Activated effector memory CD4-positive, alpha-beta T cell treated with Interleukin-2 at 50 U/mL for 16 hours (primary cell): ENCODE results near the gene MGAT5B.

Source experiments
- DNase-seq: peaks from one replicate; pipeline ENCODE4 v3.0.0-alpha.2; 2020

The MGAT5B gene

DNA sequence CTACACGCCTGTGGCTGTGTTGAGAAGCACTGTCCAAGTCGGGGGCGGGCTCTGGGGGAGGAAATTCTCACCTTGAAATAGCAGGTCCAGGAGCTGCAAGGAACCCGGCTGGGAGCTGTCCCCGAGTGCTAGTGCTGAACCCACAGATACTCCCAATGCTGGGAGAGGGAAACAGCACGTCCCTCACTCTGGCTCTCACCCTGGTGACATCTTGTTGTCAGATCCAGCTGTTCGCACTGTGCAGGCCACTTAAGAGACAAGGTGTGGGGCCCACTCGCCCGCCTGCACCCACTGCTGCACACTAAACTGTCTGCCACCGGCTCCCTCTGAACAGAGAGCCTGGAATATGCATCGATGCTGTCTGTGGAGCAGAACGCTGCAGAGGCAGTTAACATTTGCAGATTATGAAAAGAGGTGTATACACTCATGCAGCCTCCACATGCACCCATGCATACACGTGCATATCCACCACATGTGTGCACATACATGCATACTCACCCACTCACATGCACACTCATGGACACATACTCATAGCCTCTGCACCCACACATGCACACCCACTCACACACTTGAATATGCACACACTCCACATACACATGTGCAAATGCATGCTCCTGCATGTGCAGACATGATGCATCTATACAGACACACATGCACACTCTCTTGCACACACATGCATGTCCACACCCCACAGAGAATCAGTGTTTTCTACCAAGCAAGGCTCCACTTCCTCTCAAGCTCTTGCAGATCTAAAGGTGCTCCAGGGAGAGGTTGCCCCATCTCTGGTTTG lies 42.0 kb downstream of the MGAT5B start:
- peak; percentile 5 for DNase-seq

DNA sequence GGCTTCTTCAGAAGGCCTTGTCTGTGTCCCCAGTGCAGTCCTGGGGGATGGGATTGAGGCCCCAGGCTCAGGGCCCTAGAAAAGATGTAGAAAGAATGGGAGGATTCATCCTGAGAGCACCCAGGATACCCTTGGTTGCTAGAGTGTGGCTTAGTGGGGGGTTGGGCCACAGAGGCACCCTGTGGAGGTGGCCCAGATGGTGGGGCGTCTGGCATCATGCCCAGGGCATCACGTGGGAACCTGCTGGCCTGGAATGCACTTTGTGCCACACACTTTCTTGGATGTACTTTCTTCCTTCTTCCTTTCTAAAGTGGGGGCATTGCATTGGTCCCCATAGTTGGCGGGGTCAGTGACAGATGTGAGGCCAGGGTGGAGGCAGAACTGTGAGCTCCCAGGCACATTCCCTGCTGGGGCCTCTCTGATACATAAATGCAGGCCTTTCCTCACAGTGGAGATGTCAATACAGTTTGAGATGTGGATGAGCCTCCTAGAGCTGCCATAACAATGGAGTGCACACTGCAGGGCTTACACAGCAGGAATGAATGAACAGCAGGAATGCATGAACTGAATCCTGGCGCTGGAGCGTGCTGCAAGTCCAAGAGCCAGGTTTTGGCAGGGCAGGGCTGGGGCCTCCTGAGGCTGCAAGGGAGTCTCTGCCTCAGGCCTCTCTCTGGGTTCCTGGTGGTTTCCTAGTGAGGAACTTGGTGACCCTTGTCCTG lies 43.3 kb downstream of the MGAT5B start:
- DNase-seq = no peak

DNA sequence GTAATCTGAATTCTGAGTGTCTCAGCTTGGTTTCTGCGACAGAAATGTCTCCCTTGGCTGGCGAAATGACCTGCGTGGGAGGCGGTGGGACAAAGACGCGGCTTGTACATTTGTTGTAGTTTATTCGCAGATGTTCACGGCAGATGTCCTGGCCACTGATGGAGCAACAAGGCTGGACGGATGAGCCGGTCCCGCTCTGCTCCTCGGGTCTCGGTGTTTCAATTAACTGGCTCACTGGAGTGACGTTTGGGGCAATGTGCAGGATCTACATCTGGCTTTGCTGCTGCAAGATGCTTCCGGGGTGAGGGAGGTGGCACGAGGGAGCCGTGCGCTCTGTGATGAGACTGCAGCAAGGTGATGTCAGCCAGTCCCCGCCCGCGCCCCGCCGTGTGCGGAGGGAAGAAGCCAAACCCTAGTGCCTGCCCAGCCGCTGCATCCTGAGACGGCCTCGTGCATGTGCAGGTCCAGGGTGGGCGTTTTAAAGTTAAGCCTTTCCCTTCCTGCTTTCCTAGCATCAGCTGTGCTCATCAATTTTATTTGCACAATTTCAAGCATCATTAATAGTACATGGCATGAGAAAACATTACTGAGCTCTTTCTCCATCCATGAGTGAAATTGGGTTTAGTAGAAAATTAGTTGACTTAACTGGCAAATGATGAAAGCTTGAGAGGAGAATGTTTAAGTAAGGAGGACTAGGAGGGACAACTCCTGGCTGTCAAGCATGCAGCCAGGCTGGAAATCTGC lies 44.4 kb downstream of the MGAT5B start:
- DNase-seq = no peak

DNA sequence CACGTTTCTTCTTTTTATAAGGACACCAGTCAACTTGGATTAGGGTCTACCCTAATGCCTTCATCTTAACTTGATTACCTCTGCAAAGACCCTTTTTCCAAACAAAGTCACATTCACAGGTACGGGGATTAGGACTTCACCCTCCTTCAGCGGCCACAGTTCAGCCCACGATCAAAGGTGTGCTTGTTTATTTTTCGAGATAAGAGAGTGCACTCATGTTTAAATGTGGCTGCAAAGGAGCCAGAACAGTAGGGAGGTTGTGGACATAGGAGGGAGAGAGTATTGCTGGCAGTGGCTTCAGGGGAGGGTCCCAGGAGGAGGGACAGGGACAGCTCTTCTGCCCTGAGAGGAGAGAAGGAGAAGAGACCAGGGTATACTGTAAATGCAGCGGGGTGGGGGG lies 46.7 kb downstream of the MGAT5B start:
- DNase-seq = no peak

DNA sequence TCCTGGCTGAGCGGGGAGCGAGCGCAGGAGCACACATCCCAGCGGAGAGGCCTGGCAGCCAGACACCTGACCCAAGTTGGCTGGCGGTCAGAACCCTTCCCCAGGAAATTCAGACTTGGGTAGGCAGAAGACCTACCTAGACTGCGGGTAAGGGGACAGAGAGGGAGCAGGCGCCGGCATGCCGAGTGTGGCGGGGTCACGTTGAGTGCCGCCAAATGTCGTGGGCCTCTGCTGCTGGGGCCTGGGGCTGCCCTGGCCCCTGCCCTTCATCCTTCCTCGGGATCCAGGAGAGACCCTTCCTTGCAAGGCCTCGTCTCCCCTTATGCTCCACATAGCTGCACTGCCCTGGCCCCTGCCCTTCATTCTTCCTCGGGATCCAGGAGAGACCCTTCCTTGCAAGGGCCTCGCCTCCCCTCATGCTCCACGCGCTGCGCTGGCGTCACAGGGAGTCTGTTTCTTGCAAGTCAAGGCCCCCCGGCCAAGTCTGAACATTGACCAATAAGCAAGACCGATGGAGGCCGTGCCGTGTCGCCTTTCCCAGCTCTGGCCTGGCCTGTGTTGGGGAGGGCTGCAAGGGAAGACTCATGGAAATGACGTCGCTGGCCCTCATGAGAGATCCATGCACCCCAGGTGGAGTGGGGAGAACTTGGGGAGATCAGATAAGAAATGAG lies 47.8 kb downstream of the MGAT5B start:
- DNase-seq = no peak

DNA sequence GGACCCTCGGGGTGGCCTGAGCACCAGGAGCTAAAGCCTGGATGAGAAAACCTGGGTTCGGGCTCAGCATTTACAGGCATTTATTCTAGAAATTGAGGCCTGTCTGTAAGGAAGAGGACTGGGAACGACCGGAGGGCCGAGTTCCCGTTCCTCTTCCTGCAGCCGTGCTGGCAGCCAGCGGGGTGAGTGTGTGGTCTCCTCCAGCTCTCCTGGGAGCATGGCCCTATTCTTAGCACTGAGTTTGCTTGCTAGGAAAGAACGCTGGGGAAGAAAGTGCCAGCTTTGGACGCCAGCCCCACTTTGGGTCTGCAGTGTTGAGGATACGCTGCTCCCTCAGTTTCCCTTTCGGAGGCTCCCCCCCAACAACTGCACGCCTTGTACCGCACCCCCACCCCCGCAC lies 49.6 kb downstream of the MGAT5B start:
- DNase-seq = no peak

DNA sequence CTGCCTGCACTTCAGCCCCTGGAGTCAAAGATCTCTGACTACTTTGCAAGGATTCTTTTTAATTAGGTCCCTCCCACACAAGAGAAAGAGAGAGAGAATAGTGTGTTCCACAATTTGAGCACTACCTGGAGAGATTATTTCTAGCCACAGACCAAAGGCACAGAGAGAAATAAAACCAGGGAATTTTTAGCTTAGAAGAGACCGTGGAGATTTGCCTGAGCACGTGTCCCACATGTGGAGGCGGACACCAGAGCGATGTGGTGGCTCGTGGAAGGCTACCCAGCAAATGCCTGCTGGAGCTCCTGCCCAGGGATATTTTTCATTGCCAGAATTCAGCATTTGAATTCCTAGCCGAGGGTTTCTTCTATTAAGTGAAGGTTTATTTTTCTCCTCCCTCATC lies 50.6 kb downstream of the MGAT5B start:
- no peak for DNase-seq

DNA sequence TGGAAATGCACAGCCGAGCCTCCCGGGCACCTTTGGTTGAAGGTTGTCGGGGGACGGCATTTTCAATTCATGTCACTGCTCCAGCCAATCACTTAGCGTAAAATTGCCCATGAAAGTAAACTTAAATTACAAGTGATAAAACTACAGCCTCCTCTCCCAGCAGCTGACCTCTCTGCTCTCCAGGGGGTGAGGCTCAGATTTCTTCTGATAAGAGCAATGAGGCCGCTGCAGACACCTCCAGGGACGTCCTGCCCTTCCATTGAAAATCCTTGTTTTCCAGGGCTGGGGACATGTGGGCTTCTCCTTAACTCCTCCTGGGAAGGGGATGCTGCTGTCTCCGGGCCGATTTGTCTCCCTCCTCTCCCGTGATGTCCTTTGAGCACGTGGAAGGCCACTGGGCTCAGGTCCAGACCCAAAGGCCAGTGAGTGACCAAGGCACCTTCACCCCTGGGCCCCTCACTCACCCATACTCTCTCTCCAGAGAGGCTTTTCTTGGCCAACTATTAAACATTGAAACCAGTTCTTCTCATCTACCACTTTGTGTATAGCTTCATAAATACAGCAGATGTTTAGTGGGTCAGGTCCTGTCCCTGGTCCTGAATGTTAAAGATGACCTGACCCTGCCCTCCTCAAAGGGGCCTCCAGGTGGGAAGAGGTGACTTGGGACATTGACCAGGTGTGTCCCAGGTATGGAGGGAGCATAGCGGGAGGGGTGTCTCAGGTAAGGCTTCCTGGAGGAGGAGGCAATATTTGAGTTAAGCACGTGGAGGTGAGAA lies 52.3 kb downstream of the MGAT5B start:
- no peak for DNase-seq

DNA sequence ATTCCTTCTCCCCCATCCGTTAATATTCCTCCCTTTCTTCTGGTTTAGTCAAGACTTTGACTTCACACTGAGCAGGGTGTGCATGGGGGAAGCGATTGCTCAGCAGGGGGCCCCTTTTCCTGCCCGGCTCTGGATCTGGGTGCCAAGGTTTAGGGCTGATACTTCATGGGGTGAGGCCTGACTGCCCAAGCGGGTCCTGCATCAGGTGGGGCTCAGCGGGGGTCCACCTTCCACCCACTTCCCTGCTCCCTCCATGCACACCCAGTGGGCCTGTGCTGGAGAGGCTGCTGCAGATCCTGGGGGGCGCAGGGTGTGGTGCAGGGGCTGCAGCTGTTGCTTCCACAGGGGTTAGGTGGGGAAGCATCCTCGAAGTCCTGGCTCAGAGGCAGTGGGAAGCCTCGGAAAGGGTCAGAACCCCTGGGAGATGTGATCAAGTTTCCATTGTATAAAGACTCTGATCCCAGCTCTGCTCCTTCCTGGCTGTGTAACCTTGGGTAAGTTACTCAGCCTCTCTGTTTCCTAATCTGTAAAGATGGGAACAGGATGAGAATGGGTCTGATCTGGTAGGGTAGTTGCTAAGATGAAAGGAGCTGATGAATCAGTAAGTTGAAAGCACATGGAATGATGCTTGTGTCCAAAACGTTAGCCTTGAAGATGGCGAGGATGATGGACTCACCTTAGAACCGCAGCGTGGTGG lies 53.3 kb downstream of the MGAT5B start:
- DNase-seq = no peak

DNA sequence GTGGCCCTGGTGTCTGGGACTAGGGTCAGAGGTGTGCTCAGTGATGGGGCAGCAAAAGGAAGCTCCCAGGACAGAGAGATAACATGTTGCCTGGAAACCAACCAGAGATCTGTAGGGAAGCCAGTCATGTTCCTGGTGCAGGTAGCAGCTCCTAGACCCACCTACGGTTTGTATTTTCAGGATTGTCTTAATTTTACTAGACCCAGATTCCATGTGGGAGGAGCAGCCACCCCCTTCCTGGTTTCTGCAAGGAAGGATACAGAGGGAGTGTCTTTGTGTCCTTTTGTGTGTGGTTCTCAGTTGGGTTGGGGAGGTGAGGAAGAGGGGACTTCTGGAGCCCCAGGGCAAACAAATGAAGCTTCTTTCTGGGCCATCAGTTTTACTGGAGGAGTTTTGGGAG lies 53.9 kb downstream of the MGAT5B start:
- DNase-seq = no peak

DNA sequence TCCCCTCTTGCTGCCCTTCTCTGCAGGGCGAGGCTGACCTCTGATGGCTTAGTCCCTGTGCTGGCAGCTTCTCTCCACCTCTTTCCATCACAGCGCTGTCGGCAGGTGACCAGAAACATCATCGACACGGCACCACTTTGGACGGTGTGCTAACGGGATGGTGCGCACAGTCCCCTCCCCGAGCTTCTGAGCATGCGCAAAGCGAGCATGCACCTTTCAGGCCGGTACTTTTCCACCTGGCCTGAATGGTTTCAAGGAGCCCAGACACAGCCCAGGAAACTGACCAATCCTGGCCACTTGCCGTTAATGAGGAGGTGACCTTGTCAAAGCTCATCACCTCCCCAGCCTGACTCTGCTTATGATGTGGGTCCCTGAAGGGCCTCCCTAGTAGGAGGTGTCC lies 54.8 kb downstream of the MGAT5B start:
- DNase-seq = no peak

DNA sequence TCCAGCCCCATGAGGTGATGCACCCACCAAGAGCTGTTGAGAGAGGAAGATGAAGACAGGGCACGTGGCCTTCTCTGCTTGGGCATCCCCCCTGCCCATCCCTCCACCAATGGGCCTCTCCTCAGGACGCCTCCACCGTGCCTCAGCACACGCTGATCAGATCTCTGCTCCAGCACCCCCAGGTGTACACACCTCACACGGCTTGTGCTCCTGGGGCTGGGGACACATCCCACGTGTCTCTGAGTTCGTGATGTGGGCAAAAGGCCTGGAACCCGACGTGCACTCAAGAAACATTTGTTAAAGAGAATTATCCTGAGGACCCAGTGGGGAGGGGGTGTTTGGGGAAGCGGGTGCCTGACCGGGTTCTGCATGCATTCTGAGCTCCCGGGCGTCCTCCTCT lies 55.3 kb downstream of the MGAT5B start:
- DNase-seq = no peak

DNA sequence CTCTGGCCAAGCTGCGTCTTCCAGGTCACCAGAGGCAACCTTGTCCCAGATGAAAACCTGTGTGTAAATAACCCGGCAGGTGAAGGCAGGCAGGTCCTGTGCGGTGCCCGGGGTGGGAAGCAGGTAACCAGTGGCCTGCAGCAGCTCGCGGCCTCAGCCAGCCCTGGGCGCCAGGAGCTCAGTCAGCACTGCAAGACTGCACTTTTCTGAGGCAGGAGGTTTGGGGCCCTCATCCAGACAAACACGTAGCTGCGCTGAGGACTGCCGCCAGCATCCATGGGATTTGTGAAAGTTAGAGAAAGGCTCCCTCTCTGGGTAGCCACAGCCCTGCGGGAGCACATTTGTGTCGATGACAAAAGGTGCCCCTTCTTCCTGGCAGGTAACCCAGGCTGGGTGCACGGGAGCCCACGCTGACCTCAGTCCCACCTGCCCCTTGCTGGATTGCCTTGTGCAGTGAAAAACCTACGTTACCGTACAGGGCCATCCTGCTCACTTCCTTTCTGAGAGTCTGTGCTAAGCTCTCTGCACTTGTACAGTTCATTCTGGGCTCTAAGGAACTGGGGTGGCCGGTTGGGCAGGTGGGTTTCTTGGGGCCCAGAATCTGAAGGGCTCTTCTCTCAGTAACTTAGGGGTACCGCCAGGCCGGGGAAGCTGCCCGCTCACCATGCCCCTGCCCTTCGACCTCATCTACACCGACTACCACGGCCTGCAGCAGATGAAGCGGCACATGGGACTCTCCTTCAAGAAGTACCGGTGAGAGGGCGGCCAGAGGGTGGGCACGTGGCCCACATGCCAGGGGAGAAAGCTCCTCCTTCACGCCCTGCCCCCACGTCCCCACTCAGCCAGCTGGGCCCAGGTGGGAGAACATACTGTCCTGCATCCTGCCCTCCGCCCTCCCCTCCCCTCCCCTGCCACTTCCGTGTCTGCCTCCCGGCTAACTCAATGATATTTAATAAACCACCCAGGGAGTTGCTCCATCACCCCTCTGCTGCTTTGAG lies 56.4 kb downstream of the MGAT5B start:
- DNase-seq = no peak

DNA sequence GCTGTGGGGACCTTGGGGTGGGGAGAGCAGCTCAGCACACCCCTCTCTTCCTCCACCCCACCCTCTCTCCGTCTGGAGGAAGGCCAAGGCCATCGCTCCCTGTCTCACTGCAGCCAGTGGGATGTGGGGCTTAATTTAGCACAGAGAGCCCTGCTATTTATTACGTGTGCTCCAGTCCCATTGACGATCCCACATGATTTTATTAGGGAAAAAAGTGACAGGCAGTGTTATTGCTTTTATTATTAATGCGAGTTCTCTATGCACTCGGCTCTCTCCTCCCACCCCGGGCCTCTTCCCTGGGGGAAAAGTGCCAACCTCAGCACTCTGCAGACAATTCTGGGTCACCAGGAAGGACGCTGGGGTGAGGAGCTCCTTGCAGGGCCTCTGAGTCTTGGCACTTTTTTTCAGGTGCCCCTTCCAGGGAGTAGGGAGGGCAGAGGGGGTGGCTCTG lies 57.3 kb downstream of the MGAT5B start:
- DNase-seq = no peak

DNA sequence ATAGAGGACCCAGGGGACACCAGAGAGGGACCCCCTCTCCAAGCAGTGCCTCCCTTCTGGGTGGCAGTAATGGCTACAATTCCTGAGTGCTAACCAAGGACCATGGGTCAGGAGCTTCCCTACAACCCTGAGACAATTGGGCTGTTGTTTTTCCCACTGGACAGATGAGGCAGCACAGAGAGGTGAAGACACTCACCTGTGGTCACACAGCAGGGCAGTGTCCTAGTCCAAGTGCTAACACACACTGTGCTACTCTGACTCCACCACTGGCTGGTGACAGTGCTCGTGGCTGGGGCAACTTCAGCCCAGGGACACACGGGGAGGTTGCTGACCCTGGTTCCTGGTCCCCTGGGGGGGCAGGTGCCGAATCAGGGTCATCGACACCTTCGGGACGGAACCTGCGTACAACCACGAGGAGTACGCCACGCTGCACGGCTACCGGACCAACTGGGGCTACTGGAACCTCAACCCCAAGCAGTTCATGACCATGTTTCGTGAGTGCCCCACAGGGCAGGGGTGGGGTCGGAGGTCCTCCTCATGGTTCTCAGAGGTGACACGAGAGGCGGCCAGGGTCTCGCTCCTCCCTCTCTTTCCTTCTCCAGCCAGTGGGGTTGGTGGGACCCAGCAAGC lies 58.1 kb downstream of the MGAT5B start:
- no peak for DNase-seq

DNA sequence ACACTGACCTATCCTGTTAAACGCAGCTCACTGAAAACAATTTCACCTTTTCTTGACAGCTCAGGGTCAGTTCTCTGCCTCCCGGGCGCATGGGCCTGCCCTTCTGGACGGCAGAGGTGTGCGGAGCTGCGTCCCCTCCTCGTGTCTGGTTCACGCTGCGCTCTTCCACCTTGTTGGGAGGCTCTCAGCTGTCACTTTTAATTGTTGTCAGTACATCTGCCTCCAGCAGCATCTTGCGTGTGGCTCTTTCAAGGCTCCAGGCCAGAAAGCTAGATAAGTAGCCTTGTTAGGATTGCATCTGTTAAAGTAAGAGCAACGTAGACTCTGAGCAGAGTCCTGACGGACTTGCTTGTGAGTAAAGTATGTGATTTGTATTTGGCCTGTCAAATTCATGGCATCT lies 59.4 kb downstream of the MGAT5B start:
- DNase-seq = no peak

DNA sequence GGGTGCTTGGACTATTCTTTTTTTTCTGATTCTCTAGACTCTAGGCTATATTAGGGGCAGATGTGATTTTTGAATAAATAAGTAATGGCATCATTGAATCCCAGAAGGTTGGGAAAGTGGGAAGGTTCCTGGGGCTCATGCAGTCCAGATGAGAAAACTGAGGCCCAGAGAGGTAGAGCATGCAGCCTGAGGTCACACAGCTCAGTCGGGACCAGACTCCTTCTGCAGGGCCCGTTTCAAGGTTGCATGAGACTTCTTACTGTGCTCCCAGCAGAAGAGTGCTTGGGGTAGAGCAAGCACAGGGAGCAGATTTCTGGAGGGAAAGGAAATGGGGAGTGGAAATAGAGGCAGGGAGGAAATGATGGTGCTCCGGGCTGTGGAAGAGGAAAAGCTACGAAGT lies 59.8 kb downstream of the MGAT5B start:
- no peak for DNase-seq

DNA sequence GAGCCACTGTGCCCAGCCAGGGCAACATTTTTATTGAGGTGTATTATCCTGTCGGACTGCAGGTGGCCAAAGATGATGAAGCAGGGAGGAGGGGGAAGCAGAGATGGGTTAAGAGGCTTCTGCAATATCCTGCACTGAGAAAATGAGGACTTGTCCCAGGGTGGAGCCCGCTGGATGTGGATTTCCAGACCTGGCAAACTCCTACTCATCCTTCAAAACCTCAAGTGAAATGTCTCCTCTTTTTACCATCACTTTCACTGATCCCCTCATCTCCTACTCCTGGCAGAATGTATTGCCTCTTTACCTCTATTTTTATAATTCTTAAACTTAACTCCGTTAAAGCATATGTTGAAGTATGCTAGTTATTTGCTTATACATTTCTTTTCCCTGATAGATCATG lies 60.9 kb downstream of the MGAT5B start:
- no peak for DNase-seq

DNA sequence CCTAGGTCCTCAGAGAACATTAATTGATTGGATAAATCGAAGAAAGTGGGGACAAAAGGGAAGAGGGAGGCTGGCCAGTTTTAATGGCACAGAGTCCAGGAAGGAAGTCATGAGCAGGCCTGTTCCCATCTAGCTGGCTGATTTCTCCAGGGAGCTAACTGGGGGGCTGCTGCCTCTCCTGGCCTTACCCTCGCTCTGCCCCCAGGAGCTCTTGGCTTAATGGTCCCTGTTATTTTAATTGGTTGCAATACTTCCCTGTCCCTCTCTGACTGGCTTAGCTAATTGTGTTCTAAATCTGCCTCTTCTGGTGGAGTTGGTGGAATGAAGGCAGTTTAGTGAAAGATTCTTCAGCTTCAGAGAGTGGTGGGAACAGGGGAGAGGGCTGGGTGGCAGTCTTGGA lies 61.4 kb downstream of the MGAT5B start:
- no peak for DNase-seq

DNA sequence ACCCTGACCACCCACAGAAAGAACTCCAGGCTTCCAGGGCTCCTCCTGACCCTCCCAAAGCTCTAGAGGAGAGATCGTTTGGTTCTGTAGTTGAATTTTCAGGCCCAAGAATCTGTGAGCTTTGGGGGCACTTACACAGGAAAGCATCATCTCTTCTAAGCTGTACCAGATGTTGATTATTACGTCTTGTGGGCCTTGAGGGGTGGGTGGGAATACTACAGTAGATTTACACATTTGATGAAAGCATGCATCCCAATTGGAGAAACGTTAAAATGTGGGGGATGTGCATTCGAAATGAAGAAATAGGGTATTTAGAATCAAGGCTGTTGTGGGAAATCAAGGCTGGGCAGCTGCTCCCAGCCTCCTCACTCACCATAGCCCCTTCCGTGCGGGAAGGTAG lies 61.9 kb downstream of the MGAT5B start:
- DNase-seq = no peak
